ENCODE data around the gene THAP8. TPM values are rescaled to one million over a fixed set of nuclear protein-coding genes. Genes with fewer than 3 reads are reported as not detected.

THAP8 gene
- total RNA-seq, 1 experiment from 2014 or later, result 5.4 TPM

- H2BK120ac ChIP-seq (ENCODE audit: low read depth, low read length, poor library complexity, severe bottlenecking), result no peak overlapping the region
- no peak overlapping the region for H2BK15ac ChIP-seq (ENCODE audit: low read depth, low read length)
- no peaks in the 10 kb centered on the region for H3K79me1 ChIP-seq (ENCODE audit: insufficient read depth, low read depth, low read length, poor library complexity, severe bottlenecking)
- no peak overlapping the region for H3K18ac ChIP-seq (ENCODE audit: insufficient read length, low read depth, low read length)
- H4K91ac ChIP-seq (ENCODE audit: insufficient read length, low read depth, low read length), result no peak overlapping the region
- no peak overlapping the region for H3K23ac ChIP-seq (ENCODE audit: insufficient read length, low read depth, low read length)
- no peak overlapping the region for H2BK20ac ChIP-seq (ENCODE audit: low read depth, low read length, poor library complexity, severe bottlenecking)
- no peak for TF ChIP-seq CTCF (conservative IDR thresholded peaks at IDR 0.05)
- H3K27me3 Mint-ChIP-seq (ENCODE audit: low read depth), result no peaks in the 10 kb centered on the region
- peak overlapping the region in 1 of 3 experiments; percentile 82; a peak in 1 of 7 replicates for H3K27ac Mint-ChIP-seq
- no peaks in the 10 kb centered on the region for H3K27me3 ChIP-seq (ENCODE audit: insufficient read depth, low read length)
- no peak overlapping the region for H4K5ac ChIP-seq (ENCODE audit: insufficient read length, low read depth, low read length)
- H3K79me2 ChIP-seq (ENCODE audit: insufficient read depth, low read length), result no peaks in the 10 kb centered on the region
- H3K4me2 ChIP-seq (ENCODE audit: insufficient read depth, insufficient read length, low read length), result no peak overlapping the region
- H3K9ac ChIP-seq (ENCODE audit: extremely low read depth, insufficient read length, low read length), result no peak overlapping the region
- H4K20me1 ChIP-seq (ENCODE audit: control insufficient read depth, insufficient read depth, insufficient read length), result peaks cover 4% of the 10 kb centered on the region
- H3K14ac ChIP-seq (ENCODE audit: insufficient read depth, low read length), result no peak overlapping the region
- H2AK5ac ChIP-seq (ENCODE audit: insufficient read length, low read length), result no peak overlapping the region
- no peaks in the 10 kb centered on the region for H3K4me1 Mint-ChIP-seq
- H3K36me3 Mint-ChIP-seq (ENCODE audit: insufficient read depth in 1 of 3, low read depth in 3 of 3), result peaks cover 45 to 76% (median 61%) of the 10 kb centered on the region in 3 experiments
- H3K27ac ChIP-seq (ENCODE audit: insufficient read length, low read depth, low read length), result no peak overlapping the region
- no CpG with 5 or more reads among the region's 10 CpGs for WGBS (ENCODE audit: extremely low coverage, insufficient read length, low lambda C conversion rate)
- H3T11ph ChIP-seq (ENCODE audit: low read length), result no peak overlapping the region
- no peak overlapping the region for H2BK12ac ChIP-seq (ENCODE audit: insufficient read length, low read depth, low read length)
- H3K23me2 ChIP-seq (ENCODE audit: insufficient read length, low read depth, low read length, poor library complexity, severe bottlenecking), result no peaks in the 10 kb centered on the region
- H2BK5ac ChIP-seq (ENCODE audit: insufficient read length, low read length), result no peak overlapping the region
- H4K8ac ChIP-seq (replicated peaks; ENCODE audit: insufficient read length, low read depth, low read length), result no peak overlapping the region
- no peaks in the 10 kb centered on the region for H3K4me1 ChIP-seq (ENCODE audit: insufficient read depth, low read length)
- H3K9me3 ChIP-seq (ENCODE audit: control insufficient read depth, low read depth, low read length), result no peaks in the 10 kb centered on the region
- no peaks in the 10 kb centered on the region; a peak in 1 of 5 replicates for H3K9me3 Mint-ChIP-seq
- H3K4me3 Mint-ChIP-seq, result no peak overlapping the region
- H3K4ac ChIP-seq (ENCODE audit: low read depth, low read length), result no peak overlapping the region
- H3K56ac ChIP-seq (ENCODE audit: insufficient read length, low read depth, low read length), result no peak overlapping the region
- no peak overlapping the region for H2AFZ ChIP-seq (ENCODE audit: low read length)
- DNase-seq, result no peak
Observed at GRCh38 chr19:36073121-36073876, 19.2 kb upstream of the THAP8 start.
